H1 (cell line): ENCODE measurements around the gene SLC25A11. TPM values are rescaled to one million over a fixed set of nuclear protein-coding genes. Genes with fewer than 3 reads are reported as not detected.

Source experiments
- CTCF ChIA-PET: fragments of 300-600 bp; sonication (Branson Sonifier 250); formaldehyde crosslinking; loops from one replicate; lab custom pipeline; 2021; ENCODE audit not compliant: partially characterized antibody; lab: Charles Lee
- POLR2A ChIA-PET: fragments of 300-600 bp; sonication (Branson Sonifier 250); formaldehyde crosslinking; loops from one replicate; lab custom pipeline; 2021; ENCODE audit warnings: inconsistent platforms; ENCODE audit not compliant: partially characterized antibody; lab: Charles Lee
- DNase-seq, 2 experiments: peaks; one replicate each; pipeline versions ENCODE4 v3.0.0 to v3.0.0-alpha.2; 2010 to 2022; ENCODE audit warnings: low spot score in 2 of 2, low read depth in 1 of 2, mixed read lengths in 1 of 2
- FAIRE-seq: peaks from 2 replicates; lab custom pipeline; 2011; peaks lifted over from hg19 to GRCh38; lab: Jason Lieb, UNC
- H2AFZ ChIP-seq: 2 replicates; pipeline ENCODE4 v1.8.1; 2012; ENCODE audit warnings: low read length, inconsistent platforms
- H2AK5ac ChIP-seq: 2 replicates; pipeline ENCODE4 v1.6.1; 2013; ENCODE audit warnings: low read depth, low read length
- H2BK120ac ChIP-seq: replicated peaks from 2 replicates; pipeline ENCODE3; 2013; ENCODE audit warnings: low read depth, low read length, inconsistent platforms
- H2BK12ac ChIP-seq: 2 replicates; pipeline ENCODE4 v1.6.1; 2013; ENCODE audit warnings: low read depth, low read length
- H2BK15ac ChIP-seq: 2 replicates; pipeline ENCODE4 v1.6.1; 2013; ENCODE audit warnings: low read length
- H2BK20ac ChIP-seq: 2 replicates; pipeline ENCODE4 v1.6.1; 2013; ENCODE audit warnings: low read length
- H2BK5ac ChIP-seq: 2 replicates; pipeline ENCODE4 v1.6.1; 2013; ENCODE audit warnings: low read depth, low read length
- H3K14ac ChIP-seq: 2 replicates; pipeline ENCODE4 v1.6.1; 2013; ENCODE audit warnings: inconsistent platforms; ENCODE audit not compliant: insufficient read length
- H3K18ac ChIP-seq: 2 replicates; pipeline ENCODE4 v1.6.1; 2013; ENCODE audit warnings: low read length; ENCODE audit errors: extremely low read depth
- H3K23ac ChIP-seq: 2 replicates; pipeline ENCODE4 v1.6.1; 2013; ENCODE audit warnings: inconsistent platforms; ENCODE audit not compliant: insufficient read length
- H3K23me2 ChIP-seq: 2 replicates; pipeline ENCODE4 v1.6.1; 2013; ENCODE audit warnings: low read depth, low read length
- H3K27ac ChIP-seq: 2 replicates; pipeline ENCODE4 v1.6.1; 2011; ENCODE audit warnings: low read depth, low read length, inconsistent platforms
- H3K27me3 ChIP-seq, 4 experiments: replicated peaks in 1 of 4; 1 replicate in 1 of 4; 2 replicates in 3 of 4; pipeline versions ENCODE4 v1.6.1 to v1.8.1; 2011 to 2013; ENCODE audit warnings: low read length in 3 of 4, mild to moderate bottlenecking in 3 of 4, inconsistent platforms in 2 of 4, mixed read lengths in 2 of 4, moderate library complexity in 1 of 4; ENCODE audit not compliant: control insufficient read depth in 3 of 4, insufficient read depth in 3 of 4; ENCODE audit errors: extremely low read depth in 1 of 4
- H3K36me3 ChIP-seq, 4 experiments: 2 replicates each; pipeline versions ENCODE4 v1.6.1 to v1.8.1; 2011 to 2013; ENCODE audit warnings: mild to moderate bottlenecking in 4 of 4, low read length in 3 of 4, moderate library complexity in 2 of 4, control low read depth in 1 of 4, inconsistent platforms in 1 of 4; ENCODE audit not compliant: insufficient read depth in 4 of 4, control insufficient read depth in 2 of 4
- H3K4ac ChIP-seq: replicated peaks from 2 replicates; pipeline ENCODE3; 2013; ENCODE audit warnings: low read length, low read depth, mixed read lengths, inconsistent platforms; ENCODE audit not compliant: insufficient read length
- H3K4me1 ChIP-seq, 4 experiments: replicated peaks in 1 of 4; 1 replicate in 1 of 4; 2 replicates in 3 of 4; pipeline versions ENCODE4 v1.6.1 to v1.8.1; 2011 to 2013; ENCODE audit warnings: low read length in 3 of 4, inconsistent platforms in 2 of 4, mixed read lengths in 1 of 4; ENCODE audit not compliant: insufficient read depth in 4 of 4, control insufficient read depth in 3 of 4
- H3K4me2 ChIP-seq, 2 experiments: 2 replicates each; pipeline versions ENCODE4 v1.6.1 to v1.8.1; 2011 to 2013; ENCODE audit warnings: low read depth in 2 of 2, low read length in 2 of 2, control low read depth in 1 of 2, inconsistent platforms in 1 of 2, mild to moderate bottlenecking in 1 of 2; ENCODE audit not compliant: insufficient read depth in 1 of 2
- H3K4me3 ChIP-seq, 4 experiments: fragments of 200-600, 300-600 bp in 1 of 4; sonication (generic), shearing (Covaris generic), sonication (Bioruptor Twin) in 1 of 4; 2 replicates each; pipeline versions ENCODE4 v1.5.1 to v1.8.1; 2011 to 2016; ENCODE audit warnings: low read length in 4 of 4, low read depth in 3 of 4, control low read depth in 2 of 4, inconsistent platforms in 2 of 4, mild to moderate bottlenecking in 2 of 4, mixed read lengths in 1 of 4, moderate library complexity in 1 of 4; ENCODE audit not compliant: insufficient read depth in 2 of 4; ENCODE audit errors: extremely low read depth in 1 of 4
- H3K56ac ChIP-seq: replicated peaks from 2 replicates; pipeline ENCODE3; 2013; ENCODE audit warnings: low read depth, mild to moderate bottlenecking, mixed read lengths, low read length, inconsistent platforms; ENCODE audit not compliant: insufficient read length
- H3K79me1 ChIP-seq: 2 replicates; pipeline ENCODE4 v1.6.1; 2013; ENCODE audit warnings: low read depth, low read length, control low read depth
- H3K79me2 ChIP-seq, 2 experiments: 2 replicates each; pipeline versions ENCODE4 v1.6.1 to v1.8.1; 2012 to 2013; ENCODE audit warnings: low read length in 2 of 2, mild to moderate bottlenecking in 2 of 2, inconsistent platforms in 1 of 2; ENCODE audit not compliant: insufficient read depth in 2 of 2, control insufficient read depth in 1 of 2
- H3K9ac ChIP-seq, 4 experiments: replicated peaks in 1 of 4; 1 replicate in 1 of 4; 2 replicates in 3 of 4; pipeline versions ENCODE4 v1.6.1 to v1.8.1; 2011 to 2013; ENCODE audit warnings: low read depth in 3 of 4, low read length in 3 of 4, control low read depth in 2 of 4, mild to moderate bottlenecking in 2 of 4, moderate library complexity in 2 of 4, inconsistent platforms in 1 of 4; ENCODE audit errors: extremely low read depth in 1 of 4
- H3K9me3 ChIP-seq, 2 experiments: 2 replicates each; pipeline versions ENCODE4 v1.6.1 to v1.8.1; 2012 to 2013; ENCODE audit warnings: mild to moderate bottlenecking in 2 of 2, moderate library complexity in 2 of 2, control low read depth in 1 of 2, inconsistent platforms in 1 of 2, low read depth in 1 of 2, low read length in 1 of 2, mixed read lengths in 1 of 2; ENCODE audit not compliant: insufficient read depth in 2 of 2
- H4K20me1 ChIP-seq, 2 experiments: replicated peaks in 1 of 2; 2 replicates each; pipeline versions ENCODE3 to v1.8.1; 2011 to 2013; ENCODE audit warnings: inconsistent platforms in 2 of 2, low read length in 2 of 2, mild to moderate bottlenecking in 1 of 2; ENCODE audit not compliant: insufficient read depth in 2 of 2, control insufficient read depth in 1 of 2
- H4K5ac ChIP-seq: 2 replicates; pipeline ENCODE4 v1.6.1; 2013; ENCODE audit warnings: low read length, low read depth, mixed read lengths, inconsistent platforms; ENCODE audit not compliant: insufficient read length
- H4K8ac ChIP-seq: 2 replicates; pipeline ENCODE4 v1.8.0; 2013; ENCODE audit warnings: mild to moderate bottlenecking, moderate library complexity, low read length, inconsistent platforms; ENCODE audit not compliant: insufficient read depth; ENCODE audit errors: extremely low read depth
- H4K91ac ChIP-seq: replicated peaks from 2 replicates; pipeline ENCODE3; 2013; ENCODE audit warnings: low read length, mixed read lengths, inconsistent platforms; ENCODE audit not compliant: insufficient read length
- ATF3 ChIP-seq: IDR thresholded peaks from 2 replicates; pipeline ENCODE4 v1.6.1; 2011; ENCODE audit warnings: low read depth, mild to moderate bottlenecking, low read length; ENCODE audit not compliant: insufficient read depth
- CBX5 ChIP-seq: fragments of 300-800, 300-1000 bp; sonication (generic); IDR thresholded peaks from 2 replicates; pipeline ENCODE4 v1.7.1; 2016; ENCODE audit warnings: antibody characterized with exemption, low read length, low read depth
- CEBPB ChIP-seq: IDR thresholded peaks from 2 replicates; pipeline ENCODE4 v1.6.1; 2012; ENCODE audit warnings: low read depth, low read length
- CREB1 ChIP-seq: IDR thresholded peaks from 2 replicates; pipeline ENCODE4 v1.6.1; 2012; ENCODE audit warnings: inconsistent platforms
- GABPA ChIP-seq: IDR thresholded peaks from 2 replicates; pipeline ENCODE4 v1.6.1; 2011; ENCODE audit warnings: mild to moderate bottlenecking, low read length, moderate library complexity, borderline replicate concordance; ENCODE audit not compliant: insufficient read depth
- GTF2F1 ChIP-seq: IDR thresholded peaks from 2 replicates; pipeline ENCODE4 v1.6.1; 2012; ENCODE audit warnings: low read depth, low read length, improper control_type of control experiment, borderline replicate concordance
- KDM4A ChIP-seq: IDR thresholded peaks from one replicate; pipeline ENCODE4 v1.7.1; 2012; ENCODE audit warnings: low read depth, mild to moderate bottlenecking, moderate library complexity, low read length, inconsistent platforms; ENCODE audit not compliant: severe bottlenecking
- POLR2AphosphoS5 ChIP-seq: IDR thresholded peaks from 2 replicates; pipeline ENCODE4 v1.6.1; 2011; ENCODE audit warnings: low read depth, low read length
- POU5F1 ChIP-seq: IDR thresholded peaks from 2 replicates; pipeline ENCODE4 v1.6.1; 2011; ENCODE audit warnings: low read depth, mild to moderate bottlenecking, low read length, moderate library complexity
- SAP30 ChIP-seq: fragments of 300-600 bp; sonication (generic); IDR thresholded peaks from 2 replicates; pipeline ENCODE4 v1.7.1; 2012; ENCODE audit warnings: low read length, moderate library complexity, mild to moderate bottlenecking, inconsistent platforms; ENCODE audit not compliant: insufficient read depth, insufficient replicate concordance
- WGBS, 2 experiments: shearing (Covaris generic) in 1 of 2; methylation state at CpG; one replicate each; pipeline versions ENCODE4 v1.1.6 to v1.1.7; 2013 to 2015; ENCODE audit warnings: low lambda C conversion rate in 2 of 2, mixed read lengths in 2 of 2, inconsistent platforms in 1 of 2, low coverage in 1 of 2, missing lambda C conversion rate in 1 of 2; ENCODE audit not compliant: insufficient replicate concordance in 2 of 2, insufficient coverage in 1 of 2, insufficient read length in 1 of 2; ENCODE audit errors: extremely low coverage in 1 of 2, missing lambda C conversion rate in 1 of 2; 5-methylcytosine and 5-hydroxymethylcytosine counted together
- polyA plus RNA-seq, 7 experiments: library from polyadenylated mRNA; depleted of rRNA in 3 of 7; stranded (reverse) in 5 of 7; unstranded in 2 of 7; fragments of >200 nt in 5 of 7; fragments of 200-250 nt in 2 of 7; gene quantifications; 1 replicate in 5 of 7; 2 replicates in 1 of 7; 4 replicates in 1 of 7; pipeline versions ENCODE4 v1.2.1 to v1.2.3, GENCODE V29; 2011 to 2013; ENCODE audit warnings: missing spikeins in 2 of 7, mixed read lengths in 2 of 7
- total RNA-seq: library from RNA; stranded (reverse); fragmentation: NEBNext Ultra II Directional; extraction: Animal tissue kit (Norgen Biotek cat#: 25700); gene quantifications from 2 replicates; pipeline ENCODE4 v1.2.1, GENCODE V29; 2021

Gene SLC25A11
- total and polyA plus RNA-seq, 2 of the 8 experiments (the other 6 are each of a cell fraction or from before 2014, with no cell fraction given): 55.9 to 97.0 TPM

- Histone ChIP-seq H2AK5ac (no peak overlapping the region), H3K14ac (no peak overlapping the region), H3K4me1 (peaks cover 0 to 13% (median 4%) of the 10 kb centered on the region in 4 experiments; a peak in 6 of 7 replicates), H2BK20ac (no peak overlapping the region), H3K27me3 (0 out of 7 replicates have a peak, but pooled peaks cover 0 to 2% (median 0%) of the 10 kb centered on the region in 4 experiments), H2AFZ (no peak overlapping the region; the same call in 1 of the 2 replicates), H3K9ac (peak overlapping the region in 2 of 4 experiments; percentile 25 to 27; a peak in 1 of 7 replicates), H3K23me2 (peaks cover 3% of the 10 kb centered on the region; the same call in 1 of the 2 replicates), H3K36me3 (peaks cover 0 to 5% (median 1%) of the 10 kb centered on the region in 4 experiments; a peak in 3 of 8 replicates), H4K8ac (peak overlapping the region; percentile 11; the same call in 1 of the 2 replicates), H2BK120ac (no peak overlapping the region), H3K27ac (no peak overlapping the region), H2BK15ac (no peak overlapping the region), H3K4ac (no peak overlapping the region), H3K23ac (no peak overlapping the region), H3K79me1 (no peaks in the 10 kb centered on the region), H2BK5ac (no peak overlapping the region), H3K56ac (no peak overlapping the region), H4K5ac (no peak overlapping the region), H3K18ac (no peak overlapping the region), H3K4me3 (peak overlapping the region; percentile 22 to 58 (median 40)), H3K9me3 (no peaks in the 10 kb centered on the region), H3K79me2 (no peaks in the 10 kb centered on the region), H3K4me2 (peak overlapping the region; percentile 51 to 73), H4K91ac (no peak overlapping the region), H2BK12ac (no peak overlapping the region), H4K20me1 (peaks cover 0 to 5% of the 10 kb centered on the region in 2 experiments)
- CTCF ChIA-PET: interaction anchor here (1.1 to 4.4 kb wide), 8 partner anchors 9 to 337 kb away, joined by 3 to 23 read pairs (median 8); no protein-coding TSS in a partner anchor
- WGBS, 2 experiments: 37% methylated on average over 47 of the region's 65 CpGs; no CpG with 5 or more reads in 1 of the 2 experiments
- FAIRE-seq (no peak), DNase-seq (peak in 1 of 2 experiments; percentile 91)
- POLR2A ChIA-PET: interaction anchor here (0.8 to 6.4 kb wide), 15 partner anchors 9 to 190 kb away, joined by 3 to 49 read pairs (median 4); partner anchors contain the start of genes ARRB2, MED11, PFN1 and PLD2
- no peak for TF ChIP-seq CEBPB
- TF ChIP-seq GTF2F1: no peak
- peak; percentile 75; the same call in 1 of the 2 replicates for TF ChIP-seq GABPA
- no peak for TF ChIP-seq POLR2AphosphoS5
- no peak for TF ChIP-seq ATF3
- TF ChIP-seq CREB1: peak; percentile 97
- no peak for TF ChIP-seq SAP30
- TF ChIP-seq CBX5: no peak
- no peak for TF ChIP-seq POU5F1
- no peak for TF ChIP-seq KDM4A
Observed at GRCh38 chr17:4900231-4901107, 39.4 kb downstream of the SLC25A11 start.
